ENCODE data around the gene MYB.

DNA sequence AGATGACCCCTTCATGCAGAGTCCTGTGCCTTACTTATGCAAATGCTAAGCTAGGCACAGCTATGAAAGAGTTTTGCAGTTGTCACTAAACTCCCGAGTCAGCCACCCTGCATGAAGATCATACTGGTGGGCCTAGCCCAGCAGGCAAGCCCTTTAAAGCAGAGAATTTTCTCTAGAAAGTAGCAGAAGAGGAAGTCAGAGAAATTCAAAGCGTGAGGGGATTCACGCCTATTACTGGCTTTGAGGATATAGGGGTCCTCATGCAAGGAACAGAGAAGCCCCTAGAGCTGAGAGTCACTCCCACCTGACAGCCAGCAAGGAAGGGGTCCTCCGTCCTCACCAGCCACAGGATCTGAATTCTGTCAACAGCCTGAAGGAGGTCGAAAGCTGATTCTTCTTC, 54.6 kb downstream of the MYB start:
- TF ChIP-seq, protein P1, sequence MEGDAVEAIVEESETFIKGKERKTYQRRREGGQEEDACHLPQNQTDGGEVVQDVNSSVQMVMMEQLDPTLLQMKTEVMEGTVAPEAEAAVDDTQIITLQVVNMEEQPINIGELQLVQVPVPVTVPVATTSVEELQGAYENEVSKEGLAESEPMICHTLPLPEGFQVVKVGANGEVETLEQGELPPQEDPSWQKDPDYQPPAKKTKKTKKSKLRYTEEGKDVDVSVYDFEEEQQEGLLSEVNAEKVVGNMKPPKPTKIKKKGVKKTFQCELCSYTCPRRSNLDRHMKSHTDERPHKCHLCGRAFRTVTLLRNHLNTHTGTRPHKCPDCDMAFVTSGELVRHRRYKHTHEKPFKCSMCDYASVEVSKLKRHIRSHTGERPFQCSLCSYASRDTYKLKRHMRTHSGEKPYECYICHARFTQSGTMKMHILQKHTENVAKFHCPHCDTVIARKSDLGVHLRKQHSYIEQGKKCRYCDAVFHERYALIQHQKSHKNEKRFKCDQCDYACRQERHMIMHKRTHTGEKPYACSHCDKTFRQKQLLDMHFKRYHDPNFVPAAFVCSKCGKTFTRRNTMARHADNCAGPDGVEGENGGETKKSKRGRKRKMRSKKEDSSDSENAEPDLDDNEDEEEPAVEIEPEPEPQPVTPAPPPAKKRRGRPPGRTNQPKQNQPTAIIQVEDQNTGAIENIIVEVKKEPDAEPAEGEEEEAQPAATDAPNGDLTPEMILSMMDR (IDR thresholded peaks at IDR 0.05): no peak
- TF ChIP-seq ZFX (IDR thresholded peaks at IDR 0.05; ENCODE audit: borderline replicate concordance): no peak
